HEK293 (cell line): ENCODE data around the gene SMTNL2.

ENCODE experiments used
- ZNF138 ChIP-seq: fragments of 450-650 bp; formaldehyde crosslinking; IDR thresholded peaks from 2 replicates; pipeline ENCODE4 v1.5.1; 2016; ENCODE audit warnings: missing biosample characterization, missing genetic modification characterization, borderline replicate concordance
- ZNF140 ChIP-seq: fragments of 450-650 bp; formaldehyde crosslinking; IDR thresholded peaks from 2 replicates; pipeline ENCODE4 v1.5.1; 2016; ENCODE audit warnings: missing biosample characterization, missing genetic modification characterization
- ZNF184 ChIP-seq: fragments of 450-650 bp; IDR thresholded peaks from 2 replicates; pipeline ENCODE4 v1.5.1; 2018; ENCODE audit warnings: missing biosample characterization, mild to moderate bottlenecking, missing genetic modification characterization
- ZNF202 ChIP-seq: fragments of 450-650 bp; formaldehyde crosslinking; IDR thresholded peaks from 2 replicates; pipeline ENCODE4 v1.5.1; 2016; ENCODE audit warnings: missing biosample characterization, missing genetic modification characterization, borderline replicate concordance
- ZNF37A ChIP-seq: fragments of 450-650 bp; IDR thresholded peaks from 2 replicates; pipeline ENCODE4 v1.5.1; 2018; ENCODE audit warnings: missing biosample characterization, missing genetic modification characterization
- ZNF548 ChIP-seq: fragments of 450-650 bp; formaldehyde crosslinking; IDR thresholded peaks from 2 replicates; pipeline ENCODE4 v1.5.1; 2016; ENCODE audit warnings: missing biosample characterization, missing genetic modification characterization
- ZXDB ChIP-seq: fragments of 450-650 bp; formaldehyde crosslinking; IDR thresholded peaks from 2 replicates; pipeline ENCODE4 v1.5.1; 2016; ENCODE audit warnings: missing biosample characterization, missing genetic modification characterization
- TF ChIP-seq, protein P1 (sequence below): fragments of 450-650 bp; formaldehyde crosslinking; IDR thresholded peaks from 2 replicates; pipeline ENCODE4 v1.5.1; 2016; ENCODE audit warnings: missing biosample characterization, missing genetic modification characterization
- TF ChIP-seq, protein P2 (sequence below): fragments of 450-650 bp; formaldehyde crosslinking; IDR thresholded peaks from 2 replicates; pipeline ENCODE4 v1.5.1; 2016; ENCODE audit warnings: missing biosample characterization, missing genetic modification characterization
- TF ChIP-seq, protein P3 (sequence below): fragments of 450-650 bp; formaldehyde crosslinking; IDR thresholded peaks from 2 replicates; pipeline ENCODE4 v1.5.1; 2017; ENCODE audit warnings: missing biosample characterization, mild to moderate bottlenecking, missing genetic modification characterization, moderate library complexity

DNA sequence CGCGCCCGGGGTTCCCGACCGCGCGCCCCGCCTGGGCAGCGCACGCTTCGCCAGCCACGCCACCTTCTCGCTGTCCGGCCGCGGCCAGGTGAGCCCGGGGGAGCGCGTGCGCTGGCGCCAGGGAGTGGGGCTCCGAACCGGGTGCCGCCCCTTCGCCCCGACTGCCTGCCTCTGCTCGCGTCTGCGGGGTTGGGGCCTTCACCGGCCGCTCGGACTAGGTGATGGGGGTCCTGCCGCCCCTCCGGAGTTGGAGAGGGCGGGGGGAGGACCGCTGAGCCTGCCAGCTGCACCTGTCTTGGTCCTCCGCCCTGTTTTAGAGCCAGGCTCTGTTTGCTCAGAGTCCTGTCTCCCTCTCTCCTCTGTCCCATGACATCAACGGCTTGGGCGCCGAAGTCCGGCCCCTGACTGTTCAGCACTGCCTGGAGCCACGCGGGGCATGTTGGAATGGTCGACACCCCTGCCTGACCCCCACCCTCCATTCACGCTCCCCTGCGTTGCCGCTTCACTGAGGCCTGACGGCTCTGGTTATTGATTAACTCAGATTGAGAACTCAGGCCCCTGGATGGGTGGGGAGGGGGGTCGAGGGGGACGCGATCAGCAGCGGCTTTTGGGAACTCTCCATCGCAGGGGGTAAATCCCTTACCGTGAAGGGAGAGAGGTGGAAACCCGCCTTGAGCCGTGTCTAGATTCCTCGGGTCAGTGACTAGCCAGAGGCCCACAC, 748 bp downstream of the SMTNL2 start:
- TF ChIP-seq, protein P1, sequence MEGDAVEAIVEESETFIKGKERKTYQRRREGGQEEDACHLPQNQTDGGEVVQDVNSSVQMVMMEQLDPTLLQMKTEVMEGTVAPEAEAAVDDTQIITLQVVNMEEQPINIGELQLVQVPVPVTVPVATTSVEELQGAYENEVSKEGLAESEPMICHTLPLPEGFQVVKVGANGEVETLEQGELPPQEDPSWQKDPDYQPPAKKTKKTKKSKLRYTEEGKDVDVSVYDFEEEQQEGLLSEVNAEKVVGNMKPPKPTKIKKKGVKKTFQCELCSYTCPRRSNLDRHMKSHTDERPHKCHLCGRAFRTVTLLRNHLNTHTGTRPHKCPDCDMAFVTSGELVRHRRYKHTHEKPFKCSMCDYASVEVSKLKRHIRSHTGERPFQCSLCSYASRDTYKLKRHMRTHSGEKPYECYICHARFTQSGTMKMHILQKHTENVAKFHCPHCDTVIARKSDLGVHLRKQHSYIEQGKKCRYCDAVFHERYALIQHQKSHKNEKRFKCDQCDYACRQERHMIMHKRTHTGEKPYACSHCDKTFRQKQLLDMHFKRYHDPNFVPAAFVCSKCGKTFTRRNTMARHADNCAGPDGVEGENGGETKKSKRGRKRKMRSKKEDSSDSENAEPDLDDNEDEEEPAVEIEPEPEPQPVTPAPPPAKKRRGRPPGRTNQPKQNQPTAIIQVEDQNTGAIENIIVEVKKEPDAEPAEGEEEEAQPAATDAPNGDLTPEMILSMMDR = no peak
- TF ChIP-seq ZNF37A (tag by site-specific recombination) (no peak), ZNF140 (tag by site-specific recombination) (no peak), ZNF548 (tag by site-specific recombination) (no peak), ZNF202 (no peak), ZNF138 (tag by site-specific recombination) (no peak), ZXDB (no peak), ZNF184 (tag by site-specific recombination) (no peak)
- TF ChIP-seq, protein P2, sequence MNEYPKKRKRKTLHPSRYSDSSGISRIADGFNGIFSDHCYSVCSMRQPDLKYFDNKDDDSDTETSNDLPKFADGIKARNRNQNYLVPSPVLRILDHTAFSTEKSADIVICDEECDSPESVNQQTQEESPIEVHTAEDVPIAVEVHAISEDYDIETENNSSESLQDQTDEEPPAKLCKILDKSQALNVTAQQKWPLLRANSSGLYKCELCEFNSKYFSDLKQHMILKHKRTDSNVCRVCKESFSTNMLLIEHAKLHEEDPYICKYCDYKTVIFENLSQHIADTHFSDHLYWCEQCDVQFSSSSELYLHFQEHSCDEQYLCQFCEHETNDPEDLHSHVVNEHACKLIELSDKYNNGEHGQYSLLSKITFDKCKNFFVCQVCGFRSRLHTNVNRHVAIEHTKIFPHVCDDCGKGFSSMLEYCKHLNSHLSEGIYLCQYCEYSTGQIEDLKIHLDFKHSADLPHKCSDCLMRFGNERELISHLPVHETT = no peak
- TF ChIP-seq, protein P3, sequence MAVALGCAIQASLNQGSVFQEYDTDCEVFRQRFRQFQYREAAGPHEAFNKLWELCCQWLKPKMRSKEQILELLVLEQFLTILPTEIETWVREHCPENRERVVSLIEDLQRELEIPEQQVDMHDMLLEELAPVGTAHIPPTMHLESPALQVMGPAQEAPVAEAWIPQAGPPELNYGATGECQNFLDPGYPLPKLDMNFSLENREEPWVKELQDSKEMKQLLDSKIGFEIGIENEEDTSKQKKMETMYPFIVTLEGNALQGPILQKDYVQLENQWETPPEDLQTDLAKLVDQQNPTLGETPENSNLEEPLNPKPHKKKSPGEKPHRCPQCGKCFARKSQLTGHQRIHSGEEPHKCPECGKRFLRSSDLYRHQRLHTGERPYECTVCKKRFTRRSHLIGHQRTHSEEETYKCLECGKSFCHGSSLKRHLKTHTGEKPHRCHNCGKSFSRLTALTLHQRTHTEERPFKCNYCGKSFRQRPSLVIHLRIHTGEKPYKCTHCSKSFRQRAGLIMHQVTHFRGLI (tag by site-specific recombination) = no peak
